Measurements from ENCODE around the gene CPNE5.

DNA sequence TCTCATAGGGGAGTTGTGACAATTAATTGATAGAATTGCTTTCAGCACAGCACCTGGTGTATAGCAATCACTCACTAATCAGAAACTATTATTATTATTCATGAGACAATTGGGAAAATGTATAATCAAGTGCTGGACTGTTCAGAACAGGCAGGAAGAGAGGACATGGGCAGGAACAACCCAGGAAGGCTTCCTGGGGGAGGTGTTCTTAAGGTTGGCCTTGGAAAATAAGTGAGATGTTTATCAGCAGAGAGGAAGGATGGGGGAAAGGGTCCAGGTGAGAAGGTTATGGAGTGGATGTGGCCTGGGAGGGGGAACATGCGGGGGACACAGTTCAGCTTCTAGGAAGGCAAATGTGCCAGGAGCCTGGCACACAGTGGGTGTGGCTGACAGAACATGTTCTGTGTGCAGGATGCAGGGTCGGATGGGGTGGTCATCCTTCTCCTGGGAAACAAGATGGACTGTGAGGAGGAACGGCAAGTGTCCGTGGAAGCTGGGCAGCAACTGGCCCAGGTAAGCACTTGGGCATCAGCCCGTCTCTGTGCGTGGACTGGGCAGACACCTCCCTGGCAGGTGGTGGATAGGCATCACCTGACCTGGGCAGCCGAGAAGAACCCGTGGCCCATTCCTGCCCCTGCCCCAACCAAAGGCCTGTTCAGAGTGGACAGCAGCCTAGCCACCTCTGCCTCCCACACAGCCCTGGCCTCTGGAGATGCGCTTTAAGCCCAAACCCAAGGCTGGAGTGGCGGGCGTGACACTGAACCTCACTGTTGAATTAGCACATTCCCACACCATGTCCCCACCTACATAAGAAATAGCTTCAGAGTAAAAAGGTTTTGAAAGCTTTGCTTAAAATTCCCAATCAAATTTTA, 110.7 kb downstream of the CPNE5 start:
- TF ChIP-seq, protein P1, sequence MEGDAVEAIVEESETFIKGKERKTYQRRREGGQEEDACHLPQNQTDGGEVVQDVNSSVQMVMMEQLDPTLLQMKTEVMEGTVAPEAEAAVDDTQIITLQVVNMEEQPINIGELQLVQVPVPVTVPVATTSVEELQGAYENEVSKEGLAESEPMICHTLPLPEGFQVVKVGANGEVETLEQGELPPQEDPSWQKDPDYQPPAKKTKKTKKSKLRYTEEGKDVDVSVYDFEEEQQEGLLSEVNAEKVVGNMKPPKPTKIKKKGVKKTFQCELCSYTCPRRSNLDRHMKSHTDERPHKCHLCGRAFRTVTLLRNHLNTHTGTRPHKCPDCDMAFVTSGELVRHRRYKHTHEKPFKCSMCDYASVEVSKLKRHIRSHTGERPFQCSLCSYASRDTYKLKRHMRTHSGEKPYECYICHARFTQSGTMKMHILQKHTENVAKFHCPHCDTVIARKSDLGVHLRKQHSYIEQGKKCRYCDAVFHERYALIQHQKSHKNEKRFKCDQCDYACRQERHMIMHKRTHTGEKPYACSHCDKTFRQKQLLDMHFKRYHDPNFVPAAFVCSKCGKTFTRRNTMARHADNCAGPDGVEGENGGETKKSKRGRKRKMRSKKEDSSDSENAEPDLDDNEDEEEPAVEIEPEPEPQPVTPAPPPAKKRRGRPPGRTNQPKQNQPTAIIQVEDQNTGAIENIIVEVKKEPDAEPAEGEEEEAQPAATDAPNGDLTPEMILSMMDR (IDR thresholded peaks at IDR 0.05) = no peak
- no peak for TF ChIP-seq POLR2A (IDR thresholded peaks at IDR 0.05)

Data from thyroid gland (tissue), 4 donors.